HPDE6-E6E7 (cell line): ENCODE measurements around the gene ZMYND8.

Experiments
- DNase-seq: peaks from one replicate; pipeline ENCODE4 v3.0.0; 2011; ENCODE audit warnings: missing footprints; ENCODE audit errors: extremely low spot score

ZMYND8 gene

GRCh38 chr20:47332381-47333206, 23.9 kb downstream of the ZMYND8 start:
- DNase-seq = no peak

- peak; percentile 93 for DNase-seq
These were observed 25.4 kb downstream of the ZMYND8 start for GRCh38 chr20:47330933-47331708.

GRCh38 chr20:47330071-47330470, 26.4 kb downstream of the ZMYND8 start:
- DNase-seq = no peak

- DNase-seq = no peak
These were observed 28.4 kb downstream of the ZMYND8 start for GRCh38 chr20:47328129-47328528.

- no peak for DNase-seq
These were observed 28.8 kb downstream of the ZMYND8 start for GRCh38 chr20:47327711-47328110.

GRCh38 chr20:47326658-47327268, 29.7 kb downstream of the ZMYND8 start:
- DNase-seq = no peak

GRCh38 chr20:47325242-47325641, 31.3 kb downstream of the ZMYND8 start:
- DNase-seq = no peak

GRCh38 chr20:47320990-47321805, 35.3 kb downstream of the ZMYND8 start:
- DNase-seq = no peak

GRCh38 chr20:47319517-47320252, 36.8 kb downstream of the ZMYND8 start:
- DNase-seq = peak; percentile 91

GRCh38 chr20:47318586-47319516, 37.6 kb downstream of the ZMYND8 start:
- peak; percentile 90 for DNase-seq

- DNase-seq = no peak
These were observed 38.4 kb downstream of the ZMYND8 start for GRCh38 chr20:47318027-47318585.

GRCh38 chr20:47317127-47317895, 39.2 kb downstream of the ZMYND8 start:
- DNase-seq = peak; percentile 100

- DNase-seq = no peak
These were observed 39.7 kb downstream of the ZMYND8 start for GRCh38 chr20:47316776-47317126.

- DNase-seq = peak; percentile 93
These were observed 41.0 kb downstream of the ZMYND8 start for GRCh38 chr20:47315339-47316056.

- DNase-seq = no peak
These were observed 41.7 kb downstream of the ZMYND8 start for GRCh38 chr20:47314647-47315338.

GRCh38 chr20:47311967-47312681, 44.4 kb downstream of the ZMYND8 start:
- no peak for DNase-seq

GRCh38 chr20:47311211-47311610, 45.3 kb downstream of the ZMYND8 start:
- no peak for DNase-seq
